Prostate gland (tissue), 2 donors: ENCODE results near the gene GPR68.

ENCODE experiments used
- POLR2A ChIP-seq: fragments of 450-650 bp; IDR thresholded peaks from one replicate; pipeline ENCODE4 v1.6.1; 2016; ENCODE audit warnings: antibody characterized with exemption, mild to moderate bottlenecking
- POLR2AphosphoS5 ChIP-seq: sonication (generic); formaldehyde crosslinking; IDR thresholded peaks from one replicate; pipeline ENCODE4 v1.6.1; 2017; ENCODE audit warnings: antibody characterized with exemption
- TF ChIP-seq, protein P1 (sequence below), 4 experiments: fragments of 200-600 bp in 2 of 4; fragments of 450-650 bp in 2 of 4; sonication (generic) in 2 of 4; IDR thresholded peaks; 1 replicate in 3 of 4; 2 replicates in 1 of 4; pipeline ENCODE4 v1.5.1; 2016 to 2019; ENCODE audit warnings: antibody characterized with exemption in 4 of 4, mild to moderate bottlenecking in 2 of 4, moderate library complexity in 2 of 4

DNA sequence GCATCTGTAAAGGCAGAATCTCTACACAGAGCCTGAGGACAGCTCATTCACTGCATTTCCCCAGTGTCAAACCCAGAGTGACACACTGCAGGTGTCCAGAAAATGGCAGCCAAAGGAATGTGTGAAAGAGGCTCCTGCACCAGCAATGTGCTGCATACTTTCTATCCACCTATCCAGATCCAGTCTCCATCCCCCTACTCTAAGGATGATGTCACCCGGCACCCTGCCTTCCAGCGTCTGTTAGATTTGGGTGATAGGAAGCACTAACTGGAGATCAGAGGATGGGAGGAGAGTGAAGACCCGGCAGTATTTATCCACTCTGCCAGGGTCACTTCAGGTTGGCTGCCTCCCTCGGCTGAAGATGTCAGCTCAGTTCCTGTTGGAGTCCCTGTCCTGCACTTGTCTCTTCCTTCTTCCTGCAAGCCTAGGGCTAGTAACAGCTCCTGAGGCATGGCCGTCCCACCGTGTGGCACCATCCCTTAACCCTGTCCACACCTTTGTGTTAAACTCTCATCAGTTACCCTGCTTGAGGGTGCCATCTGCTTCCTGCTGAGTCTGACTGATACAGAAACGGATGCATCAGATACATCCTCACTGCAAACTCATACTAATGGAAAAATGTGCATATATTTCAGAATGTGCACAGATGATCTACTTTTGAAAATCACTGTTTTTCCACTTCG, 13.0 kb upstream of the GPR68 start:
- TF ChIP-seq POLR2A (no peak), POLR2AphosphoS5 (no peak)
- TF ChIP-seq, protein P1, sequence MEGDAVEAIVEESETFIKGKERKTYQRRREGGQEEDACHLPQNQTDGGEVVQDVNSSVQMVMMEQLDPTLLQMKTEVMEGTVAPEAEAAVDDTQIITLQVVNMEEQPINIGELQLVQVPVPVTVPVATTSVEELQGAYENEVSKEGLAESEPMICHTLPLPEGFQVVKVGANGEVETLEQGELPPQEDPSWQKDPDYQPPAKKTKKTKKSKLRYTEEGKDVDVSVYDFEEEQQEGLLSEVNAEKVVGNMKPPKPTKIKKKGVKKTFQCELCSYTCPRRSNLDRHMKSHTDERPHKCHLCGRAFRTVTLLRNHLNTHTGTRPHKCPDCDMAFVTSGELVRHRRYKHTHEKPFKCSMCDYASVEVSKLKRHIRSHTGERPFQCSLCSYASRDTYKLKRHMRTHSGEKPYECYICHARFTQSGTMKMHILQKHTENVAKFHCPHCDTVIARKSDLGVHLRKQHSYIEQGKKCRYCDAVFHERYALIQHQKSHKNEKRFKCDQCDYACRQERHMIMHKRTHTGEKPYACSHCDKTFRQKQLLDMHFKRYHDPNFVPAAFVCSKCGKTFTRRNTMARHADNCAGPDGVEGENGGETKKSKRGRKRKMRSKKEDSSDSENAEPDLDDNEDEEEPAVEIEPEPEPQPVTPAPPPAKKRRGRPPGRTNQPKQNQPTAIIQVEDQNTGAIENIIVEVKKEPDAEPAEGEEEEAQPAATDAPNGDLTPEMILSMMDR (IDR thresholded peaks at IDR 0.05) = no peak
